ENCODE data around the gene TRMT44. TPM values are rescaled to one million over a fixed set of nuclear protein-coding genes. Genes with fewer than 3 reads are reported as not detected.
"Not testable (repeated sequence)": the region's sequence is repeated elsewhere in the genome, so short reads cannot be mapped to it uniquely, and the experiment has no call there.

The TRMT44 gene
- total RNA-seq, 1 donor from 2014 or later = 24.2 TPM

GRCh38 chr4:8403173-8403753, 37.3 kb upstream of the TRMT44 start:
- peak; percentile 89 for DNase-seq
- Histone ChIP-seq H3K9me3 (no peaks in the 10 kb centered on the region), H3K27me3 (no peaks in the 10 kb centered on the region), H3K36me3 (peaks cover 30% of the 10 kb centered on the region), H3K4me1 (peaks cover 12% of the 10 kb centered on the region), H3K27ac (no peak overlapping the region), H3K4me3 (no peak overlapping the region)
- peak; percentile 91 for ATAC-seq
- TF ChIP-seq CTCF (IDR thresholded peaks at IDR 0.05) = peak; percentile 91
- intact Hi-C loops (cut with DNase I) = no loop called here

GRCh38 chr4:8403976-8404375, 36.6 kb upstream of the TRMT44 start:
- no peak overlapping the region for H3K27ac ChIP-seq
- H3K36me3 ChIP-seq = peaks cover 26% of the 10 kb centered on the region
- no peaks in the 10 kb centered on the region for H3K27me3 ChIP-seq
- peaks cover 12% of the 10 kb centered on the region for H3K4me1 ChIP-seq
- no peak for TF ChIP-seq CTCF (IDR thresholded peaks at IDR 0.05)
- intact Hi-C loops (cut with DNase I) = no loop called here
- H3K9me3 ChIP-seq = no peaks in the 10 kb centered on the region
- DNase-seq (no peak), ATAC-seq (no peak)
- H3K4me3 ChIP-seq = no peak overlapping the region

DNA sequence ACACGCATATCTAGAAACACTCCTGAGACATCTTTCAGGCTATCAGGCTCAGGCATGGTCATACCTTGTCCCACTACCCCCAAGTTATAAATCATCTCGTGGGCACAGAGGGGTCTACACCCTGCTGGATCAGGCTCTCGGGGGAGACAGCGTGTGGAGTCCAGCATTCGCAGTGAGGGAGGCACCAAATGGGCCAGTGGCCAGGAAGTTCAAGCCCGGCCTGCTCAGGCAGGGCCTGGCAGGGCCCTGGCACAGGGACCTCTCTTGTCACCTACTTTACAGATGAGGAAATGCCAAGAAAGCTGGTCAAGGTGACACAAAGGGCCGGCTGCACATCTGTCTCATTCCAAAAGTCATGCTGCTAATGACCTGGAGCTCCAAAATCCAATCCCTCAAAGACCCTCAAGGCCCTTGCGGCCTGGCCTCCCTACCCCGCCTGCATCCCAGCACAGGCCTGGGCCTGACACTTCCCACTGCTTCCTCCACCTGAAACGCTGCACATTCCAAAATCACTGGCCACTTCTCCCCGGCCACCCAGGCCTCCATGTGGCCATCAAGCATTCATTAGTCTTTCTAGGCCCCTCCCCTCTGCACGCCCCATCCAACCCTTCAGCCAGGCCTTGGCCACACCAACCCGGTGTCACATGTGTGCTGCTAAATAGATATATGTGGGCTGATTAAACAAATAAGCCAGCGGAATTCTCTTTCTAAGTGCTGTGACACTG, 35.6 kb upstream of the TRMT44 start:
- no peak for TF ChIP-seq CTCF (IDR thresholded peaks at IDR 0.05)
- H3K36me3 ChIP-seq = peaks cover 22% of the 10 kb centered on the region
- DNase-seq = peak; percentile 46
- no peak for ATAC-seq
- no peak overlapping the region for H3K4me3 ChIP-seq
- H3K27me3 ChIP-seq = no peaks in the 10 kb centered on the region
- no peak overlapping the region for H3K27ac ChIP-seq
- intact Hi-C loops (cut with DNase I) = no loop called here
- H3K4me1 ChIP-seq = peaks cover 12% of the 10 kb centered on the region
- no peaks in the 10 kb centered on the region for H3K9me3 ChIP-seq

- Histone ChIP-seq H3K36me3 (peaks cover 22% of the 10 kb centered on the region), H3K27me3 (no peaks in the 10 kb centered on the region), H3K4me1 (peaks cover 12% of the 10 kb centered on the region), H3K4me3 (no peak overlapping the region), H3K27ac (no peak overlapping the region), H3K9me3 (no peaks in the 10 kb centered on the region)
- intact Hi-C loops (cut with DNase I) = no loop called here
- ATAC-seq = no peak
- TF ChIP-seq CTCF (IDR thresholded peaks at IDR 0.05) = no peak
- peak; percentile 40 for DNase-seq
Observed at GRCh38 chr4:8405516-8405875, 35.1 kb upstream of the TRMT44 start.

DNA sequence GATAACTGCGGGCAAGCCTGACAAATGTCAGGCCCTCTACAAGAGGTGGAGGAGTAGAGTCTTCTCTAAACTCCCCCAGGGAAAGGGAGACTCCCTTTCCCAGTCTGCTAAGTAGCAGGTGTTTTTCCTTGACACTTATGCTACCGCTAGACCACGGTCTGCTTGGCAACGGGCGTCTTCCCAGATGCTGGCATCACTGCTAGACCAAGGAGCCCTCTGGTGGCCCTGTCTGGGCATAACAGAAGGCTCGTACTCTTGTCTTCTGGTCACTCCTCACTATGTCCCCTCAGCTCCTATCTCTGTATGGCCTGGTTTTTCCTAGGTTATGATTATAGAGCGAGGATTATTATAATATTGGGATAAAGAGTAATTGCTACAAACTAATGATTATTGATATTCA, 33.7 kb upstream of the TRMT44 start:
- Histone ChIP-seq H3K36me3 (peaks cover 22% of the 10 kb centered on the region), H3K4me1 (peaks cover 12% of the 10 kb centered on the region)
- ATAC-seq; H3K9me3 ChIP-seq; H3K27me3 ChIP-seq; DNase-seq; H3K4me3 ChIP-seq; intact Hi-C loops (cut with DNase I); H3K27ac ChIP-seq: not testable (repeated sequence)
- TF ChIP-seq CTCF (IDR thresholded peaks at IDR 0.05) = peak; percentile 47

Data from upper lobe of right lung (tissue), 1 donor.